ENCODE results near the gene TSPAN14.
A peak's percentile ranks its signal among the peaks of the same experiment; 100 is the strongest.
"Not testable (repeated sequence)": the region's sequence is repeated elsewhere in the genome, so short reads cannot be mapped to it uniquely, and the experiment has no call there.

The TSPAN14 gene, protein sequence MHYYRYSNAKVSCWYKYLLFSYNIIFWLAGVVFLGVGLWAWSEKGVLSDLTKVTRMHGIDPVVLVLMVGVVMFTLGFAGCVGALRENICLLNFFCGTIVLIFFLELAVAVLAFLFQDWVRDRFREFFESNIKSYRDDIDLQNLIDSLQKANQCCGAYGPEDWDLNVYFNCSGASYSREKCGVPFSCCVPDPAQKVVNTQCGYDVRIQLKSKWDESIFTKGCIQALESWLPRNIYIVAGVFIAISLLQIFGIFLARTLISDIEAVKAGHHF

GRCh38 chr10:80453842-80454512 lies at the start of gene TSPAN14:
TSS of gene TSPAN14 (plus strand) at chr10:80454310. CDS start at chr10:80489234, 34,924 bp downstream.
- peak in 1 of 2 donors; percentile 56 for DNase-seq (ENCODE audit: low read depth in 2 of 2)

DNA sequence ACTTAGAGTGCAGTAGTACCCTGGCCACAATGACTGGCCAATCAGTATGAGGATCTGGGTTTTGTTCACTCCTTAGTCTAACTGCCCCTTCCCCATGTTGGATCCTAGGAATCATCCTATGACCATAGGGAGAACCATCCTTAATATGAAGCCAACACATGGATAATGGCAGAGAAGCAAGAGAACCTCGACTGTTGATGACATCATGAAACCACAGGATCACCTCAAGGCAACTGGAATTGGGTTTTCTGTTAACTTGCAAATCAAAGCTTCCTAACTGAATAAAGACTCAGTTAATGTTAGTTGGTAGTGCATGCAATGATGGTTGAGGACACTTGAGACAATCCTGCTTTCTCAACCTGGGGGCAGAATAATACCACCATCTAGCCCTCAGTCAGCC lies 49.1 kb upstream of the TSPAN14 start:
- DNase-seq (ENCODE audit: low read depth in 2 of 2): no peak

DNA sequence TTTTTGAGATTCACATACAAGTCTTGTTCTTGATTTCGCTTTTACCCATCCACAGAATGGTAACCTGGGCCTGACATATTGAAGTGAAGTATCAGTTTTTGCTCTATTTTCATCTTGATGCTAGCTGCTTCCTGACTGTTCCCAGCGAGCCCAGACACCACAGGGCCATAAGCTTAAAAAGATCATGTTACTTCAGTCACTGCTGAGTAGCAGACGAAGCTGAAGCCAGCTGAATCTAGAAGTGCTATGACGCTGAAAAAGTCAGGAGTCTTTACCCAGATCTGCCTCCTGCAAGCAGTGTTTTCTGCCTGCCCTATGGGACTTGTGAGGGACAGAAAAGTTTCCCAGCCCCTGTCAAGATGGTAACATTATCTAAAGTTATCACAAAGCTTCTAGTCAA lies 48.5 kb upstream of the TSPAN14 start:
- no peak for DNase-seq (ENCODE audit: low read depth in 2 of 2)

- DNase-seq (ENCODE audit: low read depth in 2 of 2): no peak
Measured at GRCh38 chr10:80406204-80406603, 47.9 kb upstream of the TSPAN14 start.

- peak; percentile 35 to 62 for DNase-seq (ENCODE audit: low read depth in 2 of 2)
Measured at GRCh38 chr10:80407812-80408241, 46.3 kb upstream of the TSPAN14 start.

GRCh38 chr10:80408242-80409101 lies 45.6 kb upstream of the TSPAN14 start, which contains the start of gene PRXL2A:
TSS of gene PRXL2A (plus strand) at chr10:80408551. CDS start at chr10:80420468, 11,917 bp downstream.
- peak; percentile 51 to 55 for DNase-seq (ENCODE audit: low read depth in 2 of 2)

DNA sequence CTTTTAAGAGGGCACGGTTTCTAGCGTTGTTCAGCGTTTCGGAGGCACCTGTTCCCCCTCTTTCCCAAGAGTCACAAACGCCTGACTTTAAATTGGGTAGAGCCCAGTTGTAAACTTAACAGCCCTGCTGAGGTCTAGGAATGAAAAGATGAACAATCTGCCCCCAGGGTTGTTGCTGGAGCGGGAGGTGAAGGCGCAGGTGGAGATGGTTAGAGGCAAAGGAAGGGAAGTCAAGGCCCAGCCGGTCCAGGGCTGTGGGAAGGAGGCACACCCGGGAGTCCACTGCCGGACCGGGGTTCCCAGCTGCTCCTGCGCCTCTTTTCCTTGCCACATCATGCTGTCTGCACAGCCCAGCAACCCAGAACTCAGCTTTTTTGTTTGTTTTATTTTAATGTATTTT lies 45.0 kb upstream of the TSPAN14 start:
- no peak for DNase-seq (ENCODE audit: low read depth in 2 of 2)

DNA sequence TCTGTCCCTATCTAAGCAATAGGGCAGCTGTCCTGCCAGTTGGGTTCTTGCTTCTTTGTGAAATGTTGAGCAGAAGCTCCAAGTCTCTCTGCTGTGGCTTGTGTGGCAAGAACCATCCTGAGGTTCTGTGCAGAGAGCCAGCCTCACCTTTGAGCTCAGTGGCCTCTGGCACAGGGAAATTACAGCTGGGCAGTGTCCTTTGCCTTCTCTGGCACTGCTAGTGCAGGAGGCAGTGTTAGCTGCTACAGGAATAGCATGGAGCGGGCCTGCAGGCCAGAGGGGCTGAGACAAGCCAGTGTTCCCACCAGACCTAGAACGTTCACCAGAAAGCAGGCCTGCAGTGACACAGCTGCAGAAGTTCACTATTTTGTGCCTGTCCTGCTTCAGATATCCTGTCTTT lies 44.0 kb upstream of the TSPAN14 start:
- DNase-seq (ENCODE audit: low read depth in 2 of 2): no peak

DNA sequence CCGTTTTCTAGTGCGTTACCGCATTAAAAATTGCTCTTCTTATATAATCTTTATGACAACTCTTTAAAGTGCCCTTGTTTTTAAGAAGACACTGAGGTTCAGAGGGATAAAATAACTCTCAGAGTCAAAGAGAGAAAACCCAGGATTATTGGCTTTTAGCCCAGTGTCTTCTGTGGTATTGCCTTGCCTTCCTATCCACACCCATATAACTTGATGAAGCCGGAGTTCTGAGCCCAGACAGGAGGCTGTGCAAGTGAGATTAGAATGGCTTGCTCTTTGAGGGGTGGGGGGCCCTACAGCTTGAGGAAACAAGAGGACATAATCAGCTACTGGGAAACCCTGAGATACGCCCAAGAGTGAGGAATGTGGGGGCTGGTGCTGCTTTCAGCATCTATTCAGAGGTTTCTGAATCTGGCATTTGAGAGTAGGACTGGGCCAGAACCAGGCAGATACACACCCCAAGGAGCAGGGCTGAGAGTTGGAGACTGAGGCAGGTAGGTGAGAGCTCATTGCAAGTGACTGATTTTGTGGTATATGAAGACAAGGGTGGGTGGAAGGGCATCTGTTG lies 43.4 kb upstream of the TSPAN14 start:
- no peak for DNase-seq (ENCODE audit: low read depth in 2 of 2)

DNA sequence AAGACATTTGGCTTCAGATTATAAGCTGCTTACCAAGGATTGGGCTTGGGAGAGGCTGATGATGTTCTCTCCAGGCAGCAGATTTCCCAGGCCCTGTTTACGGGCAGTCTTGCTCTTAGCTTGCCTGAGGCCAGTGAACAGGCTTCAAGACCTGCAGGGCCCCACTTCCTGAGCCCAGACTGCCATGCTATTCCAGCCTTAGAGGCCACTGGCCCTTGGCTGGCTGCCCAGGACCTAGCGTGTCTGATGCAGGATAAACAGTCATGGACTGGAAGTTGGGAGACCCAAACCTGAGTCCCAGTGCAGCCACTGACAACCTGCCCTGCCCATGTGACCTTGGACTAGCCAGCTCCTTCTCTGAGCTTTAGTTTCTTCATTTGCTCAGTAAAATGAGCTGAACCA lies 42.8 kb upstream of the TSPAN14 start:
- DNase-seq (ENCODE audit: low read depth in 2 of 2): no peak

DNA sequence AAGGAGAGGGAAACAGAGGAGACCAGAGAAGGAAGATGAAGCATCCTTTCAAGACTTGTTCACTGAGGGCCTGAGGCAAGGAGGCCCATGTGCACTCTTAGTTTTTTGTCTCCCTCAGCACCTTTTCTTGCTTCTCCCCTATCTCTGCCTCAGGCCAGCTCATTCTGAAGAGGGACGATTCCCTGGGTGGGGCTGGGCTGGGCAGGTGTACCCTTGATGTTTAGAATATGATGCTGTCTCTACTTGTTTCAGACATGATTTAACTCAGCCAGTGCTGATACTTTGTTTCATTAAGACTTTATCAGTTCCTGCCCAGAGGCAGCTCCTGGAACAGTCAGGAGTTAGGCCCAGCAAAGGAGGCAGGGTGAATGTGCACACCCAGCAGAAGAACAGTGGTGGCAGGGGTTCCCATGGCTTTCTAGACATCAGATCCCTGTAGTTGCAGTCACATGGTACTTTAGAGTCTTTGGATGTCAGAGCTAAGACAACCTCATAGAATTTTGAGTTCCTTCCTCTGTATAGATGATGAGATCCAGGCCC lies 42.4 kb upstream of the TSPAN14 start:
- DNase-seq (ENCODE audit: low read depth in 2 of 2): no peak

DNA sequence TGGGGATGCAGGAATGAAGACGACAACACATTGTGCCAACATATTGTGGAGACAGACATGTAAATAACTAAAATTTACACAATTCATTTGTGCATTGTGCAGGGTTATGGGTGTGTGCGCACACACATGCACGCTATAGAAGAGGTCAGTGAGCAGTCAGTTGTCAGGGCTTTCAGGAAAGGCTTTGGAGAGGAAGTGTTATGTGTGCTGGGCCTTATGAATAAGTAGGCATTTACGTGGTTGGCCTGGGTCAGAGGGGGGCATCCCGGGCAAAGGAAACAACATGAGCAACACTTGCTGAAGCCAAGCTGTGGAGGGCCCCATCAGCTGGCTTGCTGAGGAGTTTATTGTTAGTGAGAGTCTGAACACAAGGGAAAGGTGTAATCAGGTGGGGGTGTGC lies 41.6 kb upstream of the TSPAN14 start:
- DNase-seq (ENCODE audit: low read depth in 2 of 2): no peak

DNA sequence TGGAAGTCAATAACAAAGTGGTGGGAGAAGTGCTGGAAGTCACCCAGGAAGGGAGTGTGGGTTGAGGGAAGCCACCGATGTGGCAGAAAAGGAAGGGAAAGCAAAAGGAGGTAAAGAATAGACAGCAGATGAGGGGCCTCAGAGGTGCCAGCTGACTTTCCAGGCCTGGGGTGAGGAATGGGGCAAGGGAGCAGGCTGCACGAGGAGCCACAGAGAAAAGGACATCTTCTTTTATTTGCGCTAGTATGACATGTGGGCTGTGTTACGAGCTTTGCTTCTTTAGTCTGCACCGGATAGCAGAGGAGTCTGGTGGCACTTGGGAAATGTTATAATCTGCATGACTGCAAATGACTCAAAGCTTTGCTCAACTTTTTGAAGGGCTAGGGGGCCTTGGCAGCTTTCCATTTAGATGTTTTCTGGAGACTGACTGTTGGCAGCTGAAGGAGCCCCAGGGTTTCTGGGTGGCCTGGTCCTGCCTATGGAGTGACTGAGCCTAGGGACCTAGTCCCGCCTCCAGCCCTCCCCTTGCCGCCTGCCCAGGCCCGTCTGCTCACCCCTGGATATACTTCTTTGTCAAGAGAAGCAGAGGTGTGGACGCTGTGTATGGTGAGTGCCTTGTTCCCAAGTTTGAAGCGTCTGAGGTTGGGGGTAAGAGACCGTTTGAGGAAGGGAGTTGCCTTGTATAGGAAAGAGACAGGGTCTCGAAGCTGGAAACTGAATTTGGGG lies 40.7 kb upstream of the TSPAN14 start:
- no peak for DNase-seq (ENCODE audit: low read depth in 2 of 2)

DNA sequence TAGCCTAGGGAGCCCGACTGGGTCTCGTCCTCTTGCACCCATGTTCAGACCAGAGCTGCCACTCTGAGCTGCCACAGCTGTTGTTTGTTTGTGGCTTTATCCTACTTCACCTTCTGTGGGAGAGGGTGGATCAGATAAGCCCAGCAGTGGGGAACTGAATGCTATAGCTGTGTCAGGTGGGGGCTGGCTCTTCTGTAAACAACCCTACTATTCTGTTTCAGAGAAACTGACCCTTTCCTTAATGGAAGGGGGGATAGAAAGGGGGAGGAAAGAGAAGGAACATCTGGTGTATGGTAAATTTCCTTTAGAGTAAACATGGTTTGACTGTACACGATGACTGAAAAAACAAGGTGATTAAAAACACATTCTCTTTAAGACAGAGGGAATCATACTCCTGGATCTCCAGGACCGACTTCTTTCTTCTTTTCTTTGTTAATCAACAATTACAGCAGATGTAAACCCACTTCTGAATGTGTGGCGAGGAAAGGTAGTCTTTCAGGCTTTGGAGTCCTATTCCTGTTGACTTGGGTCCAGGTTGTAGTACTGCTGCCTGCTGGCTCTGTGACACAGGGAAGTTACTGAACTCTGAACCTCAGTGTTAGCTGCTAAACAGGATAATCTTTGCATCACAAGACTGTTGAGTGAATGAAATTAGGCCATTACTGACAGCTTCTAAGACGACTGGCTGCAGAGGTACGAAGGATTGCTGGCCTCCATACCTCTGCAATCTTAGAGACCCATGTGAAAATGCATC lies 39.8 kb upstream of the TSPAN14 start:
- no peak for DNase-seq (ENCODE audit: low read depth in 2 of 2)

DNA sequence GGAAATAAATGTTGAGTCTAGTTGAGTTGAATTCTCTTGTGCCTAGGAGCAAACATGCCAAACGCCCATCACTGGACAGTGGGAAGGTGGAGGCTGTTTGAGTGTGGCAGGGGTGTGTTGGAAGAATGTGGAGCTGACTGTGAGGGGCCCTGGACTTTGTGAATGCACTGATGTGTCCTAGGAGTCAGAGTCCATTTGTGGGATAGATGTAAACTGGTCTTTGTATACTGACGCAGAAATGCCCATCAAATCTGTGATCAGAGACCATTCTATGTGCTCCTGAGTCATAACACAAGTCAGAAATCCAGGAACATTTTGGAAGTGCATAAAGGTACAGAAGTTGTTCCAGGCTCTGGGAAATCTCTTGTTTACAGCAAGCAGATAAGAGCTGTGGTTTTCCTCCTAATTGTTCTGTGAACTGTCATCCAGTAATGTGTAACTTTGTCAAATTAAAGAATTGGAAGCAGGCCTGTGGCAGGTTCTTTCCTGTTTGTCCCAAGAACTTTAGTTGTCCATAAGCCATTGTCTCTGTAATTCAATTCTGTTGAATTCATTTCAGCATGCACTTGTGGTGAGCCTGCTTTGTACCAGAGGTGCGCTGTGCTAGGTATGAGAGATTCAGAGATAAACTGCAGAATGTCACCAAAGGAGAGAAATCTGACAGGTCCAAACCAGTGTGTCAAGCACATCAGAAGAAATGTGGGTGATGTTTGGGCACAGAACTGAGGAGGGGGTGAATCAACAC lies 38.2 kb upstream of the TSPAN14 start:
- no peak for DNase-seq (ENCODE audit: low read depth in 2 of 2)

GRCh38 chr10:80416479-80417098 lies 37.5 kb upstream of the TSPAN14 start:
- DNase-seq (ENCODE audit: low read depth in 2 of 2): no peak

DNA sequence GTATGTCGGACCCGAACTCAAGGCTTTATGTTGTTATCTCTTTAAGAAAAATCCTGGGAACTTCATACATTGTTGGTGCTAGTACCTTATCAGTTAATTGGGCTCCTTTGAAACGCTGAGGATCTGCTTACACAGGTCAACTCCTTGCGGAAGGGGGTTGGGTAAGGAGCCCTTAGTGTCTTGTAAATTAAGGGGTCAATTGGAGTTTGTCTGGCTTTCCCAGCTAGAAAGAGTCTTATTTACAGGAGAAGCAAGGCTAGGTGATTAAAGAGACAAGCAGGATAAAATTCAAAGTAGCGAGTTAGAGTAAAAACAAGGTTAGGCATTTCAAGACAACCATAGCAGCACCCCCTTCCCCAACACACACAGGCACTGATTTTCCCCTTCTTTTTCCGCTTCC lies 36.9 kb upstream of the TSPAN14 start:
- not testable (repeated sequence) for DNase-seq (ENCODE audit: low read depth in 2 of 2)

DNA sequence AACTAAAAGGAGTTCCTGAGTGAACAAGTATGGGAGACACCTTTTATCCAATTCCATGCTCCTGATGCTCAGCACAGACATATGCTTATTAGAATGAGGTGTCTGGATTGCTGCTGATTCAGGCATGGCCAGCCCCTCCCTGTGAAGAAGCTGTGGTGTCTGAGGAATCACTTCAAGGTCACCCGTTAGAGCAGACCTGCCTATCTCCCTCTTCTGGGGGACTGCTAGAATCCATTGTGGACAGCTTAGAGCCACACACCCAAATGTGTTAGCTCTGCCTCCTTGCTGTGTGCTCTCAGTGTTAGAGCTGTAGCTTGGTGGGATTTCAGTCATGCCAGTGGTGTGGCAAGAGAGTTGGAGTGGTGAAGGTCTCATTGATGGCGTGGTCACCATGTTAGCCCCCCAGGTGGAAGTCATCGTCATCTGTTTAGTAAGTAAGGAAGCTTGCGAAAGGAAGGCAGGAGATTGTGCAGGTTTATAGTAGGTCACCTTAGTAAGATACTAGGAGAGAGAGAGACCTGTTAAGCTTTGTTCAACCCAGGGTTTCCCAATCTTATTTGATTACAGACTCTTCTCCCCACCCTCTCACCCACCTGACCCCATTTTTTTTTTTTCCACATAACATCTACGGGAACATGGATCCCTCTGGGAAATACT lies 32.9 kb upstream of the TSPAN14 start:
- no peak for DNase-seq (ENCODE audit: low read depth in 2 of 2)
